GM23248 (cell line): Measurements from ENCODE around the gene RANBP10.

Source experiments
- EZH2 ChIP-seq: fragments of 200-600 bp; sonication (generic); IDR thresholded peaks from 2 replicates; pipeline ENCODE4 v1.6.1; 2018; ENCODE audit warnings: antibody characterized with exemption, mild to moderate bottlenecking; ENCODE audit not compliant: insufficient read depth, poor library complexity, severe bottlenecking
- EZH2phosphoT487 ChIP-seq: fragments of 200-600 bp; sonication (generic); IDR thresholded peaks from 2 replicates; pipeline ENCODE4 v1.6.1; 2018; ENCODE audit warnings: antibody characterized with exemption, moderate library complexity, mild to moderate bottlenecking, low read depth; ENCODE audit not compliant: insufficient read depth

GRCh38 chr16:67775273-67775672 is 31.1 kb downstream of the RANBP10 start:
- TF ChIP-seq EZH2phosphoT487 (no peak), EZH2 (no peak)
